ENCODE results near the gene THAP10.
"Not testable (repeated sequence)": the region's sequence is repeated elsewhere in the genome, so short reads cannot be mapped to it uniquely, and the experiment has no call there.

DNA sequence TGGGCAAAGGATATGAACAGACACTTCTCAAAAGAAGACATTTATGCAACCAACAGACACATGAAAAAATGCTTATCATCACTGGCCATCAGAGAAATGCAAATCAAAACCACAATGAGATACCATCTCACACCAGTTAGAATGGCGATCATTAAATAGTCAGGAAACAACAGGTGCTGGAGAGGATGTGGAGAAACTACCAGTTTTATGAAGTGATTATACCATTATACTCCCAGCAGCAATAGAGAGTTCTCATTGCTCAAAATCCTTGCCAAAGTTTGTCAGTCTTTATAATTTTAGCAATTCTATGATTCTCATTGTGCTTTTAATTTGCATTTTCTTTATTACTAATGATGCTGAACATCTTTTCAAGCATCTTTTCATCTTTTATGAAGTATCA is 34.7 kb upstream of the THAP10 start:
- not testable (repeated sequence) for TF ChIP-seq JUND (IDR thresholded peaks at IDR 0.05); EP300 (IDR thresholded peaks at IDR 0.05; ENCODE audit: borderline replicate concordance in 1 of 2, low read depth in 1 of 2, low read length in 1 of 2); EZH2phosphoT487 (IDR thresholded peaks at IDR 0.05; ENCODE audit: borderline replicate concordance, low read depth); FOXJ3 (CRISPR knock-in tag; IDR thresholded peaks at IDR 0.05); CTCF (IDR thresholded peaks at IDR 0.05); RFX5 (IDR thresholded peaks at IDR 0.05; ENCODE audit: low read length); USF2 (IDR thresholded peaks at IDR 0.05; ENCODE audit: borderline replicate concordance, low read depth, low read length)
